Activated B cell treated with CpG ODN at 0.5 μM for 24 hours (primary cell): ENCODE measurements around the gene IL1RN. TPM values are rescaled to one million over a fixed set of nuclear protein-coding genes. Genes with fewer than 3 reads are reported as not detected.
A peak's percentile ranks its signal among the peaks of the same experiment; 100 is the strongest.

ENCODE experiments used
- ATAC-seq: fragments of 200-7000 bp; cut with Tn5 transposase; one replicate; pipeline ENCODE4 v1.10.0; 2021; ENCODE audit warnings: low read depth, mild to moderate bottlenecking, moderate library complexity
- CTCF ChIA-PET: fragments of 350-600 bp; sonication (Branson Sonifier 250); formaldehyde crosslinking; loops from one replicate; lab custom pipeline; 2021; ENCODE audit warnings: antibody characterized with exemption; lab: Charles Lee
- POLR2A ChIA-PET: fragments of 350-600 bp; sonication (Branson Sonifier 250); formaldehyde crosslinking; loops from one replicate; lab custom pipeline; 2021; ENCODE audit warnings: antibody characterized with exemption; lab: Charles Lee
- DNase-seq: peaks from one replicate; pipeline ENCODE4 v3.0.0; 2022
- H3K27ac Mint-ChIP-seq: one replicate; pipeline ENCODE4 v1.8.0; 2020; ENCODE audit warnings: mixed read lengths
- H3K27me3 Mint-ChIP-seq: one replicate; pipeline ENCODE4 v1.8.0; 2021; ENCODE audit warnings: mixed read lengths
- H3K36me3 Mint-ChIP-seq: one replicate; pipeline ENCODE4 v1.8.0; 2021; ENCODE audit warnings: low read depth, mixed read lengths
- H3K4me1 Mint-ChIP-seq: one replicate; pipeline ENCODE4 v1.8.0; 2021; ENCODE audit warnings: mixed read lengths
- H3K4me3 Mint-ChIP-seq: one replicate; pipeline ENCODE4 v1.8.0; 2020; ENCODE audit warnings: mild to moderate bottlenecking, mixed read lengths
- H3K9me3 Mint-ChIP-seq: one replicate; pipeline ENCODE4 v1.8.0; 2020; ENCODE audit warnings: mixed read lengths
- CTCF ChIP-seq: fragments of 200-600 bp; IDR thresholded peaks from one replicate; pipeline ENCODE4 v1.8.0; 2022; ENCODE audit warnings: antibody characterized with exemption, mild to moderate bottlenecking
- intact Hi-C: fragments of 100-400 bp; cut with micrococcal nuclease; formaldehyde crosslinking; loops from one replicate; pipeline ENCODE4 v1.15.1; 2024
- total RNA-seq: library from RNA; stranded (reverse); gene quantifications from 2 replicates; pipeline ENCODE4 v1.2.3, GENCODE V29; 2022

The IL1RN gene
- total RNA-seq, 1 donor from 2014 or later: not detected

GRCh38 chr2:113166187-113166645 lies 38.8 kb downstream of the IL1RN start:
- H3K4me3 Mint-ChIP-seq: no peak overlapping the region
- no peak overlapping the region for H3K27ac Mint-ChIP-seq
- H3K36me3 Mint-ChIP-seq: peaks cover 2% of the 10 kb centered on the region
- intact Hi-C loops: no loop called here
- ATAC-seq: no peak
- peaks cover 2% of the 10 kb centered on the region for H3K9me3 Mint-ChIP-seq
- DNase-seq: no peak
- H3K27me3 Mint-ChIP-seq: no peaks in the 10 kb centered on the region
- peaks cover 31% of the 10 kb centered on the region for H3K4me1 Mint-ChIP-seq
- POLR2A ChIA-PET: no interaction called here
- CTCF ChIA-PET: interaction anchor here (0.7 kb wide), 1 partner anchor 8 kb away, joined by 3 read pairs; no protein-coding TSS in a partner anchor
- no peak for TF ChIP-seq CTCF

- H3K9me3 Mint-ChIP-seq: peaks cover 4% of the 10 kb centered on the region
- peak overlapping the region; percentile 59 for H3K27ac Mint-ChIP-seq
- POLR2A ChIA-PET: interaction anchor here (1.1 kb wide), 1 partner anchor 11 kb away, joined by 3 read pairs; no protein-coding TSS in a partner anchor
- CTCF ChIA-PET: no interaction called here
- DNase-seq (no peak), ATAC-seq (no peak)
- TF ChIP-seq CTCF: no peak
- H3K4me3 Mint-ChIP-seq: no peak overlapping the region
- no peaks in the 10 kb centered on the region for H3K27me3 Mint-ChIP-seq
- intact Hi-C loops: no loop called here
- peaks cover 42% of the 10 kb centered on the region for H3K4me1 Mint-ChIP-seq
- peaks cover 3% of the 10 kb centered on the region for H3K36me3 Mint-ChIP-seq
These were observed 39.9 kb downstream of the IL1RN start for GRCh38 chr2:113167115-113167932.

DNA sequence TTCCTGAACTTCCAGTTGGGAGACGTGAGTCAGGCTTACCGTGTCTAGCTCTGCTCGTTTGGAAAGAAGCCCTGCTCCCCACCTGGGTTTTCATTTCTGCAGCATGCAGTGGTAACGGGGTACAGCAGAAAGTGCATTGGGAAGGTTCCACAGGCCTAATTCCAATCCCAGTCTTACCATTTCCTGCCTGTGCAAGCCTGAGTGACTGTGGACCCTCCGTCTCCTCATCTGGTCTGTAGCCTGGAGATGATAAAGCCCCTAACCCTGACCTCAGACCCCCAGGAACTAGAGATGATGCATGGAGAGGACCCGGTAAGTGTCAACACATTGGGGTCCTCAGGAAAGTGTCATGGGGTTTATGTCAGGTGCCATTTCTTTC lies 40.6 kb downstream of the IL1RN start:
- DNase-seq (no peak), ATAC-seq (no peak)
- H3K4me1 Mint-ChIP-seq: peaks cover 48% of the 10 kb centered on the region
- POLR2A ChIA-PET: interaction anchor here (1.1 kb wide), 1 partner anchor 12 kb away, joined by 3 read pairs; no protein-coding TSS in a partner anchor
- H3K27me3 Mint-ChIP-seq: no peaks in the 10 kb centered on the region
- no peak overlapping the region for H3K4me3 Mint-ChIP-seq
- intact Hi-C loops: no loop called here
- peaks cover 4% of the 10 kb centered on the region for H3K9me3 Mint-ChIP-seq
- CTCF ChIA-PET: no interaction called here
- peak overlapping the region; percentile 75 for H3K27ac Mint-ChIP-seq
- no peak for TF ChIP-seq CTCF
- peaks cover 3% of the 10 kb centered on the region for H3K36me3 Mint-ChIP-seq

- Mint-ChIP-seq H3K9me3 (peaks cover 4% of the 10 kb centered on the region), H3K4me1 (peaks cover 59% of the 10 kb centered on the region), H3K4me3 (peak overlapping the region; percentile 56), H3K27me3 (no peaks in the 10 kb centered on the region), H3K36me3 (peaks cover 7% of the 10 kb centered on the region), H3K27ac (peak overlapping the region; percentile 75)
- DNase-seq (no peak), ATAC-seq (peak; percentile 35)
- no peak for TF ChIP-seq CTCF
- ChIA-PET POLR2A (no interaction called here), CTCF (no interaction called here)
- intact Hi-C loops: no loop called here
These were observed 41.7 kb downstream of the IL1RN start for GRCh38 chr2:113169002-113169530.

GRCh38 chr2:113169586-113169985 lies 42.2 kb downstream of the IL1RN start:
- intact Hi-C loops: no loop called here
- Mint-ChIP-seq H3K4me3 (no peak overlapping the region), H3K27me3 (no peaks in the 10 kb centered on the region), H3K4me1 (peaks cover 63% of the 10 kb centered on the region), H3K27ac (peak overlapping the region; percentile 65), H3K36me3 (peaks cover 12% of the 10 kb centered on the region), H3K9me3 (peaks cover 4% of the 10 kb centered on the region)
- CTCF ChIA-PET: no interaction called here
- DNase-seq: no peak
- ATAC-seq: no peak
- POLR2A ChIA-PET: no interaction called here
- no peak for TF ChIP-seq CTCF
